GM18909 (cell line): ENCODE data around the gene ZNF486.
"Not testable (repeated sequence)": the region's sequence is repeated elsewhere in the genome, so short reads cannot be mapped to it uniquely, and the experiment has no call there.

Experiments used
- ATAC-seq: cut with Tn5 transposase; IDR thresholded peaks from one replicate; pipeline ENCODE4 v1.9.1; 2021; ENCODE audit warnings: mild to moderate bottlenecking; ENCODE audit not compliant: unreplicated experiment, poor library complexity

Gene ZNF486

GRCh38 chr19:20221605-20222004 is 54.6 kb downstream of the ZNF486 start:
- not testable (repeated sequence) for ATAC-seq

GRCh38 chr19:20233105-20233504 is 66.1 kb downstream of the ZNF486 start:
- no peak for ATAC-seq

GRCh38 chr19:20235156-20235555 is 68.1 kb downstream of the ZNF486 start:
- no peak for ATAC-seq

- peak; percentile 81 for ATAC-seq
Measured at GRCh38 chr19:20237773-20238623, 71.0 kb downstream of the ZNF486 start.

GRCh38 chr19:20243629-20244028 is 76.6 kb downstream of the ZNF486 start:
- no peak for ATAC-seq

GRCh38 chr19:20244356-20244755 is 77.3 kb downstream of the ZNF486 start:
- no peak for ATAC-seq

- no peak for ATAC-seq
Measured at GRCh38 chr19:20245309-20245708, 78.3 kb downstream of the ZNF486 start.

GRCh38 chr19:20247016-20247683 is 80.1 kb downstream of the ZNF486 start:
- no peak for ATAC-seq

- ATAC-seq = not testable (repeated sequence)
Measured at GRCh38 chr19:20248258-20248657, 81.2 kb downstream of the ZNF486 start.
